Sigmoid colon (tissue), 7 donors: ENCODE results near the gene BIRC7. TPM values are rescaled to one million over a fixed set of nuclear protein-coding genes. Genes with fewer than 3 reads are reported as not detected.

Experiments
- DNase-seq: peaks from one replicate; pipeline ENCODE4 v3.0.0-alpha.2; 2019
- H3K27ac ChIP-seq, 4 donors: fragments of 200-600 bp; sonication (generic); one replicate each; pipeline ENCODE4 v1.5.1; 2016 to 2019; ENCODE audit warnings: mild to moderate bottlenecking in 1 of 4
- H3K27me3 ChIP-seq, 3 donors: fragments of 200-600 bp; sonication (generic); one replicate each; pipeline ENCODE4 v1.5.1; 2019; ENCODE audit warnings: mild to moderate bottlenecking in 1 of 3
- H3K36me3 ChIP-seq, 4 donors: fragments of 200-600 bp; sonication (generic); one replicate each; pipeline ENCODE4 v1.5.1; 2016 to 2019
- H3K4me1 ChIP-seq, 4 donors: fragments of 200-600 bp; sonication (generic); one replicate each; pipeline ENCODE4 v1.5.1; 2017 to 2019
- H3K4me3 ChIP-seq, 4 donors: fragments of 200-600 bp; sonication (generic); one replicate each; pipeline ENCODE4 v1.5.1; 2017 to 2019; ENCODE audit warnings: mild to moderate bottlenecking in 2 of 4, moderate library complexity in 1 of 4
- H3K9me3 ChIP-seq, 4 donors: fragments of 200-600 bp in 3 of 4; sonication (generic) in 3 of 4; one replicate each; pipeline versions ENCODE4 v1.5.1 to v1.6.1; 2013 to 2019
- EP300 ChIP-seq, 4 donors: sonication (generic); formaldehyde crosslinking; IDR thresholded peaks; one replicate each; pipeline ENCODE4 v1.6.1; 2017; ENCODE audit warnings: antibody characterized with exemption in 4 of 4
- POLR2A ChIP-seq, 2 donors: fragments of 450-650 bp; IDR thresholded peaks; one replicate each; pipeline ENCODE4 v1.6.1; 2016; ENCODE audit warnings: antibody characterized with exemption in 2 of 2, mild to moderate bottlenecking in 2 of 2, moderate library complexity in 2 of 2
- POLR2AphosphoS5 ChIP-seq, 4 donors: sonication (generic); formaldehyde crosslinking; IDR thresholded peaks; one replicate each; pipeline ENCODE4 v1.6.1; 2017; ENCODE audit warnings: antibody characterized with exemption in 4 of 4
- WGBS, 2 donors: extraction: QIAGEN DNeasy Blood & Tissue Kit; methylation state at CpG; one replicate each; pipeline ENCODE4 v1.1.7; 2013; 5-methylcytosine and 5-hydroxymethylcytosine counted together
- intact Hi-C: fragments of 100-400 bp; cut with DNase I; formaldehyde crosslinking; loops from one replicate; pipeline ENCODE4 v1.15.1; 2023
- polyA plus RNA-seq, 3 donors: library from polyadenylated mRNA; stranded (reverse); fragments of 200-250 nt; gene quantifications; one replicate each; pipeline ENCODE4 v1.2.3, GENCODE V29; 2013
- total RNA-seq, 4 donors: library from RNA; depleted of rRNA; stranded (reverse); fragments of >200 nt; gene quantifications; one replicate each; pipeline ENCODE4 v1.1.0, GENCODE V29; 2016
- TF ChIP-seq, protein P1 (sequence below), 4 experiments: fragments of 450-650 bp in 3 of 4; fragments of 200-600 bp in 1 of 4; IDR thresholded peaks; one replicate each; pipeline ENCODE4 v1.5.1; 2016 to 2019; ENCODE audit warnings: antibody characterized with exemption in 4 of 4, mild to moderate bottlenecking in 3 of 4, moderate library complexity in 2 of 4
- donor health status: healthy with polysubstance abuse.
- donor health status: Bipolar disorder and iron deficiency.
- donor health status: healthy.

Gene BIRC7
- total and polyA plus RNA-seq, 7 donors = 0.15 to 1.2 (median 0.66) TPM; not detected in 3

DNA sequence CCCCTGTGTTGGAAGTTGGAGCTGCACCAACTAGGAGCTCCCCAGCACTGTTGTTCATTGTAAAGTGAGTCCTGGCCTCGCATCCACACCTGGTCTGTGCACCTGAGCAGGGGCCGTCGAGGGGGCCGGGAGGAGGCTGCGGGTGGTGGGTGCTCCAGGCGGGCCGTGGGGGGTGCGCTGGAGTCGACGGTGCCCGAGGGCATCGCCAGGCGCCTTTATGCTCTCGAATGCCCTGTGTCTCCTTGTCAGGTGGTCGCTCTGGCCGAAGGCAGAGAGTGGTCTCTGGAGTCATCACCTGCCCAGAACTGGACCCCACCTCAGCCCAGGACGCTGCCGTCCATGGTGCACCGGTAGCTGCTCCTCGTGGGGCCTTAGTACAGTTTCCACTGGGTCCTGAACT, 41.3 kb downstream of the BIRC7 start:
- TF ChIP-seq POLR2AphosphoS5 (IDR thresholded peaks at IDR 0.05) (no peak), EP300 (IDR thresholded peaks at IDR 0.05) (no peak), POLR2A (IDR thresholded peaks at IDR 0.05) (no peak)
- TF ChIP-seq, protein P1, sequence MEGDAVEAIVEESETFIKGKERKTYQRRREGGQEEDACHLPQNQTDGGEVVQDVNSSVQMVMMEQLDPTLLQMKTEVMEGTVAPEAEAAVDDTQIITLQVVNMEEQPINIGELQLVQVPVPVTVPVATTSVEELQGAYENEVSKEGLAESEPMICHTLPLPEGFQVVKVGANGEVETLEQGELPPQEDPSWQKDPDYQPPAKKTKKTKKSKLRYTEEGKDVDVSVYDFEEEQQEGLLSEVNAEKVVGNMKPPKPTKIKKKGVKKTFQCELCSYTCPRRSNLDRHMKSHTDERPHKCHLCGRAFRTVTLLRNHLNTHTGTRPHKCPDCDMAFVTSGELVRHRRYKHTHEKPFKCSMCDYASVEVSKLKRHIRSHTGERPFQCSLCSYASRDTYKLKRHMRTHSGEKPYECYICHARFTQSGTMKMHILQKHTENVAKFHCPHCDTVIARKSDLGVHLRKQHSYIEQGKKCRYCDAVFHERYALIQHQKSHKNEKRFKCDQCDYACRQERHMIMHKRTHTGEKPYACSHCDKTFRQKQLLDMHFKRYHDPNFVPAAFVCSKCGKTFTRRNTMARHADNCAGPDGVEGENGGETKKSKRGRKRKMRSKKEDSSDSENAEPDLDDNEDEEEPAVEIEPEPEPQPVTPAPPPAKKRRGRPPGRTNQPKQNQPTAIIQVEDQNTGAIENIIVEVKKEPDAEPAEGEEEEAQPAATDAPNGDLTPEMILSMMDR (IDR thresholded peaks at IDR 0.05) = no peak
- intact Hi-C loops = no loop called here
- no peak overlapping the region for H3K27ac ChIP-seq
- no peak overlapping the region for H3K4me3 ChIP-seq
- peaks cover 0 to 65% (median 47%) of the 10 kb centered on the region in 4 donors for H3K36me3 ChIP-seq
- H3K27me3 ChIP-seq = no peaks in the 10 kb centered on the region
- DNase-seq = no peak
- H3K9me3 ChIP-seq = no peaks in the 10 kb centered on the region
- H3K4me1 ChIP-seq = peaks cover 0 to 25% (median 19%) of the 10 kb centered on the region in 4 donors
- 96 to 97% methylated on average over 20 of the region's 20 CpGs for WGBS, 2 donors

DNA sequence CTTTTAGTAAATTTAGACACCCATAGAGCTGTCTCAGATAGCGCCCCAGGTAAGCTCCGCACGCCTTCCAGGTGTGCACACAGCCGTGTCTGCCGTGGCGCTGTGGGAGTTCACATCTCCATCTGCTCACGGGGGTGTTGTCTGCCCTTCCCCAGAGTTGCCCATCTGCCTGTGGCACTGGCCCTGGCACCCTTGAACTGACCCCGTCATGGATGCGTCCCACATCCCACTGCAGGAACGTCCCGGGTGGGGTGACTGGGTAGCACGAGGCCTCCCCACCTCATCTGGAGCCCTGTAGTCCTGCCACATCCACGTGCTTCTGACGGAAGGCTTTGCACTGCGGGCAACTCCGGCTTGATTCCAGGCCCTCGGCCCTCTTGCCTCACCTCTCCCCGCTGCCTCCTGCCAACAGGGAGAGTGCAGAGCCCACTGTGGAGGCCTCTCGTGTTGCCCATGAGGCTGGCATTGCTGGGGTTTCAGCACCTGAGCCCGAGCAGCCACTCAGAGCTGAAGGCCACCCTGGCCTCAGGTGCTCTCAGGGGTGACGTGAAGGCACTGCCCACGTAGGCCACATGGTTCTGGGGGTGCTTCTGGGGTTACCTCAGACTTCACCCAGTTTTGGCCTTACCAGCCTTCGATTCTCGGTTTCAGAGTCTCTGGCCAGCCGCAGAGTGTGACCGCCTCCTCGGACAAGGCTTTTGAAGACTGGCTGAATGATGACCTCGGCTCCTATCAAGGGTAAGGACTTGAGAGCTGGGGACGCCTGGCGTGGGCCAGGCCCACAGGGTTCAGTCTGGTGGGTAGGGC, 42.0 kb downstream of the BIRC7 start:
- H3K9me3 ChIP-seq = no peaks in the 10 kb centered on the region
- no peak overlapping the region for H3K27ac ChIP-seq
- peaks cover 0 to 23% (median 17%) of the 10 kb centered on the region in 4 donors for H3K4me1 ChIP-seq
- no peak for TF ChIP-seq POLR2A (IDR thresholded peaks at IDR 0.05)
- no peak for TF ChIP-seq EP300 (IDR thresholded peaks at IDR 0.05)
- no peak for TF ChIP-seq POLR2AphosphoS5 (IDR thresholded peaks at IDR 0.05)
- TF ChIP-seq, protein P1 (IDR thresholded peaks at IDR 0.05) = no peak
- intact Hi-C loops = no loop called here
- WGBS, 2 donors = 94 to 95% methylated on average over 30 of the region's 30 CpGs
- H3K4me3 ChIP-seq = no peak overlapping the region
- H3K27me3 ChIP-seq = no peaks in the 10 kb centered on the region
- peaks cover 0 to 72% (median 47%) of the 10 kb centered on the region in 4 donors for H3K36me3 ChIP-seq
- DNase-seq = no peak

DNA sequence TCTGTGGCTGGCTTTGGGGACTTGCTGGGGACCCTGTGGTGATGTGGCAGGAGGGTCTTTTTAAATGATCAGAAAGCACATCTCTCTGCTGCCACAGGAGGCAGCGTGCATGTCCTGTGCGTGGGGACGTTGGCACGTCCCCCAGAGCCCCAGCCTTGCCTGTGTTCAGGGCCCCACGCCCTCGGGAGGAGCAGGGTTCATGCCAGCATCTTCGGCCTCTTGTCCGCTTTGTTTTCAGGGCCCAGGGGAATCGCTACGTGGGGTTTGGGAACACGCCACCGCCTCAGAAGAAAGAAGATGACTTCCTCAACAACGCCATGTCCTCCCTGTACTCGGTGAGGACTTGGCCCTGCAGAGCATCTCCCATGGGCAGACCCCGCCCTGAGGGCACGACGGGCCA, 43.0 kb downstream of the BIRC7 start:
- peaks cover 0 to 15% (median 11%) of the 10 kb centered on the region in 4 donors for H3K4me1 ChIP-seq
- no peaks in the 10 kb centered on the region for H3K9me3 ChIP-seq
- no peaks in the 10 kb centered on the region for H3K27me3 ChIP-seq
- H3K36me3 ChIP-seq = peaks cover 9 to 82% (median 55%) of the 10 kb centered on the region in 4 donors
- no peak overlapping the region for H3K27ac ChIP-seq
- 89% methylated on average over 17 of the region's 17 CpGs for WGBS, 2 donors
- intact Hi-C loops = no loop called here
- DNase-seq = no peak
- no peak overlapping the region for H3K4me3 ChIP-seq
- no peak for TF ChIP-seq EP300 (IDR thresholded peaks at IDR 0.05)
- no peak for TF ChIP-seq POLR2AphosphoS5 (IDR thresholded peaks at IDR 0.05)
- TF ChIP-seq POLR2A (IDR thresholded peaks at IDR 0.05) = no peak
- TF ChIP-seq, protein P1 (IDR thresholded peaks at IDR 0.05) = no peak

DNA sequence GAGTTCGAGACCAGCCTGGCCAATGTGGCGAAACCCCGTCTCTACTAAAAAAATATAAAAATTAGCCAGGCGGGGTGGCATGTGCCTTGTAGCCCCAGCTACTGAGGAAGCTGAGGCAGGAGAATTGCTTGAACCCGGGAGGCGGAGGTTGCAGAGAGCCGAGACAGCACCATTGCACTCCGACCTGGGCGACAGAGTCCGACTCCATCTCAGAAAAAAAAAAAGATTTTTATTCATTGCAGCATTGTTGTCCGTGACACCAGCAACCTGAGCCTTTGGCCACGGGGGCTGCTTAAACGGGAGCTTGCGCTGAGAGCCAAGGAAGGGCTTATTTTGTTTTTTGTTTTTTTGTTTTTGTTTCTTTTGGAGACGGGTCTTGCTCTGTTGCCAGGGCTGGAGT, 44.2 kb downstream of the BIRC7 start:
- intact Hi-C loops = no loop called here
- H3K27me3 ChIP-seq = no peaks in the 10 kb centered on the region
- peaks cover 0 to 3% (median 0%) of the 10 kb centered on the region in 4 donors for H3K4me1 ChIP-seq
- TF ChIP-seq, protein P1 (IDR thresholded peaks at IDR 0.05) = no peak
- TF ChIP-seq POLR2AphosphoS5 (IDR thresholded peaks at IDR 0.05) (no peak), POLR2A (IDR thresholded peaks at IDR 0.05) (no peak), EP300 (IDR thresholded peaks at IDR 0.05) (no peak)
- H3K9me3 ChIP-seq = no peaks in the 10 kb centered on the region
- no peak for DNase-seq
- no peak overlapping the region for H3K4me3 ChIP-seq
- H3K27ac ChIP-seq = no peak overlapping the region
- 94 to 95% methylated on average over 15 of the region's 15 CpGs for WGBS, 2 donors
- H3K36me3 ChIP-seq = peaks cover 12 to 94% (median 61%) of the 10 kb centered on the region in 4 donors
